Measurements from ENCODE around the gene ESYT2.

- TF ChIP-seq POLR2A (IDR thresholded peaks at IDR 0.05) (no peak), CTCF (IDR thresholded peaks at IDR 0.05) (no peak), EP300 (IDR thresholded peaks at IDR 0.05) (no peak), POLR2AphosphoS5 (IDR thresholded peaks at IDR 0.05) (no peak)
Measured at GRCh38 chr7:158865462-158865922, 36.2 kb upstream of the ESYT2 start.
